Lower lobe of right lung (tissue), 2 donors: ENCODE data around the gene TSPAN16. TPM values are rescaled to one million over a fixed set of nuclear protein-coding genes. Genes with fewer than 3 reads are reported as not detected.
"Not testable (repeated sequence)": the region's sequence is repeated elsewhere in the genome, so short reads cannot be mapped to it uniquely, and the experiment has no call there.

Experiments used
- ATAC-seq, 2 donors: fragments of 200-7000 bp; cut with Tn5 transposase; one replicate each; pipeline ENCODE4 v1.9.1; 2020 to 2022; ENCODE audit warnings: mild to moderate bottlenecking in 2 of 2, moderate library complexity in 2 of 2
- DNase-seq: peaks from one replicate; pipeline ENCODE4 v3.0.0-alpha.2; 2020
- H3K27ac ChIP-seq: fragments of 200-600 bp; one replicate; pipeline ENCODE4 v1.8.0; 2022
- H3K27me3 ChIP-seq: fragments of 200-600 bp; one replicate; pipeline ENCODE4 v1.8.0; 2022; ENCODE audit warnings: low read depth
- H3K36me3 ChIP-seq: fragments of 200-600 bp; one replicate; pipeline ENCODE4 v1.8.0; 2022; ENCODE audit warnings: mild to moderate bottlenecking
- H3K4me1 ChIP-seq: fragments of 200-600 bp; one replicate; pipeline ENCODE4 v1.8.0; 2022
- H3K4me3 ChIP-seq: fragments of 200-600 bp; one replicate; pipeline ENCODE4 v1.8.0; 2022; ENCODE audit warnings: mild to moderate bottlenecking
- H3K9me3 ChIP-seq: fragments of 200-600 bp; one replicate; pipeline ENCODE4 v1.8.0; 2022
- CTCF ChIP-seq: fragments of 200-600 bp; IDR thresholded peaks from one replicate; pipeline ENCODE4 v1.8.0; 2022; ENCODE audit warnings: antibody characterized with exemption, mild to moderate bottlenecking
- intact Hi-C: fragments of 100-400 bp; cut with DNase I; formaldehyde crosslinking; loops from one replicate; pipeline ENCODE4 v1.11.0; 2022
- total RNA-seq: library from RNA; stranded (reverse); fragmentation: NEBNext Ultra II Directional; extraction: Animal tissue kit (Norgen Biotek cat#: 25700); gene quantifications from one replicate; pipeline ENCODE4 v1.2.1, GENCODE V29; 2021
- donor health status: DM: no; HTN: yes; CAD: no; lungs with severe emphysema.

Gene TSPAN16
- total RNA-seq, 1 donor from 2014 or later, result not detected

GRCh38 chr19:11296264-11296663 is 304 bp downstream of the TSPAN16 start:
- H3K4me3 ChIP-seq, result no peak overlapping the region
- peaks cover 30% of the 10 kb centered on the region for H3K4me1 ChIP-seq
- no peaks in the 10 kb centered on the region for H3K36me3 ChIP-seq
- DNase-seq (no peak), ATAC-seq (no peak)
- intact Hi-C loops, result no loop called here
- no peaks in the 10 kb centered on the region for H3K9me3 ChIP-seq
- no peak overlapping the region for H3K27ac ChIP-seq
- H3K27me3 ChIP-seq, result no peaks in the 10 kb centered on the region
- TF ChIP-seq CTCF, result no peak

GRCh38 chr19:11299946-11300810 is 4.2 kb downstream of the TSPAN16 start:
- Histone ChIP-seq H3K36me3 (no peaks in the 10 kb centered on the region), H3K4me3 (no peak overlapping the region), H3K27me3 (no peaks in the 10 kb centered on the region), H3K27ac (no peak overlapping the region), H3K9me3 (no peaks in the 10 kb centered on the region), H3K4me1 (peaks cover 17% of the 10 kb centered on the region)
- peak in 1 of 2 donors; percentile 39 for ATAC-seq
- no peak for DNase-seq
- intact Hi-C loops, result no loop called here
- TF ChIP-seq CTCF, result no peak

GRCh38 chr19:11300811-11301120 is 4.8 kb downstream of the TSPAN16 start:
- Histone ChIP-seq H3K9me3 (no peaks in the 10 kb centered on the region), H3K27ac (no peak overlapping the region), H3K4me3 (no peak overlapping the region), H3K36me3 (no peaks in the 10 kb centered on the region), H3K27me3 (no peaks in the 10 kb centered on the region), H3K4me1 (peaks cover 15% of the 10 kb centered on the region)
- DNase-seq (no peak), ATAC-seq (no peak)
- intact Hi-C loops, result no loop called here
- no peak for TF ChIP-seq CTCF

- ATAC-seq (no peak), DNase-seq (no peak)
- Histone ChIP-seq H3K9me3 (no peaks in the 10 kb centered on the region), H3K27ac (no peak overlapping the region), H3K27me3 (no peaks in the 10 kb centered on the region), H3K4me1 (no peaks in the 10 kb centered on the region), H3K36me3 (no peaks in the 10 kb centered on the region), H3K4me3 (no peak overlapping the region)
- TF ChIP-seq CTCF, result no peak
- intact Hi-C loops, result no loop called here
These were observed 9.0 kb downstream of the TSPAN16 start for GRCh38 chr19:11304936-11305335.

GRCh38 chr19:11306337-11306736 is 10.4 kb downstream of the TSPAN16 start:
- ATAC-seq, result no peak
- intact Hi-C loops, result no loop called here

DNA sequence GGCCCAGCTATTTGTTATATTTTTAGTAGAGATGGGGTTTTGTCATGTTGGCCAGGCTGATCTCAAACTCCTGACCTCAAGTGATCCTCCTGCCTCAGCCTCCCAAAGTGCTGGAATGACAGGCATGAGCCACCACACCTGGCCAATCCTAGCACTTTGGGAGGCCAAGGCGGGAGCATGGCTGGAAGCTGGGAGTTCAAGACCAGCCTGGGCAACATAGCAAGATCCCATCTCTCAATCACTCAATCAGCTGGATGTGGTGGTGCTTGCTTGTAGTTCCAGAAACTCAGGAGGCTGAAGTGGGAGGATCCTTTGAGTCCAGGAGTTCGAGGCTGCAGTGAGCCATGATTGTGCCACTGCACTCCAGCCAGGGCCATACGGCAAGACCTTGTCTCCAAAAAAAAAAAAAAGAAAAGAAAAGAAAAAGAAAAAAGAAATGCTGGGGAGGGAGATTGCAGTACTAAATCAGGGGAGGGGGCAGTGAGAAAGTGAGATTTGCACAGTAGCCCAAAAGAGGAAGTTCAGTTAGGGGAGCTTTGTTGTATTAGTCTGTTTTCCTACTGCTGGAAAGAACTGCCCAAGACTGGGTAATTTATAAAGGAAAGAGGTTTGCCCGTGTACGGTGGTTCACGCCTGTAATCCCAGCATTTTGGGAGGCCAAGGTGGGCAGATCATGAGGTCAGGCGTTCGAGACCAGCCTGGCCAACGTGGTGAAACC is 24.5 kb downstream of the TSPAN16 start:
- H3K4me3 ChIP-seq, DNase-seq, intact Hi-C loops, H3K9me3 ChIP-seq, ATAC-seq, H3K27me3 ChIP-seq, H3K36me3 ChIP-seq: not testable (repeated sequence)
- peaks cover 47% of the 10 kb centered on the region for H3K4me1 ChIP-seq
- H3K27ac ChIP-seq, result peak overlapping the region; percentile 74

More at GRCh38 chr19:11306337-11306736, 10.4 kb downstream of the TSPAN16 start:
- no peak overlapping the region for H3K27ac ChIP-seq
- DNase-seq, result no peak
- H3K4me3 ChIP-seq, result no peak overlapping the region
- H3K27me3 ChIP-seq, result no peaks in the 10 kb centered on the region
- H3K36me3 ChIP-seq, result no peaks in the 10 kb centered on the region
- no peak for TF ChIP-seq CTCF
- no peaks in the 10 kb centered on the region for H3K4me1 ChIP-seq
- no peaks in the 10 kb centered on the region for H3K9me3 ChIP-seq
